Astrocyte (in vitro differentiated cells and primary cell): ENCODE data around the gene AMPH.

Source experiments
- EZH2 ChIP-seq: IDR thresholded peaks from 2 replicates; pipeline ENCODE4 v1.6.1; 2012; ENCODE audit warnings: mild to moderate bottlenecking, low read length, inconsistent platforms; ENCODE audit not compliant: insufficient read depth
- TF ChIP-seq, protein P1 (sequence below): IDR thresholded peaks from 2 replicates; pipeline ENCODE4 v1.5.1; 2011; ENCODE audit warnings: low read depth, mild to moderate bottlenecking, inconsistent platforms, low read length, moderate library complexity; ENCODE audit not compliant: insufficient read depth

GRCh38 chr7:38558761-38559345 lies 72.3 kb downstream of the AMPH start:
- TF ChIP-seq, protein P1, sequence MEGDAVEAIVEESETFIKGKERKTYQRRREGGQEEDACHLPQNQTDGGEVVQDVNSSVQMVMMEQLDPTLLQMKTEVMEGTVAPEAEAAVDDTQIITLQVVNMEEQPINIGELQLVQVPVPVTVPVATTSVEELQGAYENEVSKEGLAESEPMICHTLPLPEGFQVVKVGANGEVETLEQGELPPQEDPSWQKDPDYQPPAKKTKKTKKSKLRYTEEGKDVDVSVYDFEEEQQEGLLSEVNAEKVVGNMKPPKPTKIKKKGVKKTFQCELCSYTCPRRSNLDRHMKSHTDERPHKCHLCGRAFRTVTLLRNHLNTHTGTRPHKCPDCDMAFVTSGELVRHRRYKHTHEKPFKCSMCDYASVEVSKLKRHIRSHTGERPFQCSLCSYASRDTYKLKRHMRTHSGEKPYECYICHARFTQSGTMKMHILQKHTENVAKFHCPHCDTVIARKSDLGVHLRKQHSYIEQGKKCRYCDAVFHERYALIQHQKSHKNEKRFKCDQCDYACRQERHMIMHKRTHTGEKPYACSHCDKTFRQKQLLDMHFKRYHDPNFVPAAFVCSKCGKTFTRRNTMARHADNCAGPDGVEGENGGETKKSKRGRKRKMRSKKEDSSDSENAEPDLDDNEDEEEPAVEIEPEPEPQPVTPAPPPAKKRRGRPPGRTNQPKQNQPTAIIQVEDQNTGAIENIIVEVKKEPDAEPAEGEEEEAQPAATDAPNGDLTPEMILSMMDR: no peak
- TF ChIP-seq EZH2: no peak
